ENCODE data around the gene GRB14.
"Not testable (repeated sequence)": the region's sequence is repeated elsewhere in the genome, so short reads cannot be mapped to it uniquely, and the experiment has no call there.

GRB14 gene

GRCh38 chr2:164554487-164554886 is 66.8 kb downstream of the GRB14 start:
- no peak for DNase-seq

GRCh38 chr2:164551519-164551918 is 69.8 kb downstream of the GRB14 start:
- no peak for DNase-seq

- DNase-seq = not testable (repeated sequence)
These were observed 71.6 kb downstream of the GRB14 start for GRCh38 chr2:164549705-164550104.

DNA sequence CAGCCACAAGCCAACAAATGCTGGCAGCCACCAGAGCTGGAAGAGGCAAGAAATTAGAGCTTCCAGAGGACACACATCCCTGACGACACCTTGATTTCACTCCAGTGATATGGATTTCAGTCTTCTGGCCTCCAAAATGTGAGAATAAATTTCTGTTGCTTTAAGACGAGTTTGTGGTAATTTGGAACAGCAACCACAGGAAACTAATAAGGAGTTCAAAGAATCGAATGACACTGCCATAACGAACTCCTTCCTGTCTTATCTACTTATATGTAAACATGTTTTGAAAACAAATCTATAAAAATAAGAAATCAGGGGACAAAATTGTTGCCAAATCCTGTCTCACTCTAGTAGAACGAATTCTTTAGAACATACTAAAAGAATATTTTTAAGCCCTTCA is 75.8 kb downstream of the GRB14 start:
- DNase-seq = no peak

GRCh38 chr2:164542581-164543021 is 78.7 kb downstream of the GRB14 start:
- DNase-seq = peak; percentile 1

DNA sequence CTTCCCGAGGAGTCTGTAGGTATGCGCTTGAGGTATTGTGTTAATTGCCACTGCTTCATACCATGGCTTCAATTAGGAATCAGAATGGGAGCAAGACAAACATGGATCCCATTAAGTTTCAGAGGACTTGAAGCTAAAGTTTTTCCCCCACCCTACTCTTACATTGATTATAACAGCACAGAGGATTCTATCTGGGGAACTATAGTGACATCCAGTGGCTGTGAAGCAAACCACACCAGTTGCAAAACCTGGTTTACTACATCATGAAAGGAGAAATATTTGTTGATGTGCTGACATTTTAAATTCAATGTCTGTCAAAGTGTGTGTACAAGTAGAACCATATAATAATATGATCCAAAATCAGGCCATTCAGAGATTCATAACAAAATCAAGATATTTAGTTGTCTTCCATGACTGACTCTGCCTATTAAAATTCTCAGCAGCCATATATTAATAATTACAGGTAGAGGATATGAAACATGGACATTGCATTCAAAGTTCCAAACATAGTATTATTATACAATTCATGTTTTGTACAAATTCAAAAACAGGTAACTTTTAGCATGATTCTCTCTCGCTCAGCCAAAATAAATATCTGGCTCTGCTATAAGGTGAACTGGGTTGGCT is 82.9 kb downstream of the GRB14 start:
- peak; percentile 4 for DNase-seq

DNA sequence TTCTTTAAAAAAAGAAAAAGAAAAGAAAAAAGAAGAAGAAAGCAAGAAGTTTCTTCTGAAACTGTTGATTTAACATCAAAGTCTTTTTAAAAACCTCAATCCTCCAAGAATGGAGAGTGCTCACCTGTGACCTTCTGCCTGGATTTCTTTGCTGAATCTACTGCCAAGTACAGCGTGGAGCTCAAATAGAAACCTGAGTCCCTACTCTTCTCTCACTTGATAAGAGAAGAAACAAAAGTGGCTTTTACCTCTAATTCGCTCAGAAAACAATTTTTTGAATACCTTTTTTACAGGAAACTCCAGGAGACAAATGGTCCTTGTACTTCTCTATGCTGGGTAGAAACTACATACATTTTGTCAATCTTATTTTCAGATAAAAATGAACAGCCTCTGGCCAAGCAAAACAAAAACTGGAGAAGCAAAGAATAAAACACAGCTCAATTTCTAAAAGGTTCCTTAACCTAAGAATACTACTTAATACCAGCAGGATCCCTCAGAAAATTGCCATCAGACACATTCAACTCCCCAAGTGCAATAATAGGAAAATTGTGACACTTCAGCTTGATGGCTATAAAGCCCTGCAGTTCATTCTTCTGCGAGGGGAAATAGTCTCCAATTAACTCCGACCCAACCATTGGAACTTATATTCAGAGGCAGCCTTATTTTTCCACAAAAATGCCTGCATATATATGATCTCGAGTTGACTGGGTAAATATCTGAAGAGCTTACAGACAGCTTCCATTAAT is 85.8 kb downstream of the GRB14 start:
- DNase-seq = no peak

GRCh38 chr2:164530464-164530863 is 90.8 kb downstream of the GRB14 start:
- DNase-seq = no peak

DNA sequence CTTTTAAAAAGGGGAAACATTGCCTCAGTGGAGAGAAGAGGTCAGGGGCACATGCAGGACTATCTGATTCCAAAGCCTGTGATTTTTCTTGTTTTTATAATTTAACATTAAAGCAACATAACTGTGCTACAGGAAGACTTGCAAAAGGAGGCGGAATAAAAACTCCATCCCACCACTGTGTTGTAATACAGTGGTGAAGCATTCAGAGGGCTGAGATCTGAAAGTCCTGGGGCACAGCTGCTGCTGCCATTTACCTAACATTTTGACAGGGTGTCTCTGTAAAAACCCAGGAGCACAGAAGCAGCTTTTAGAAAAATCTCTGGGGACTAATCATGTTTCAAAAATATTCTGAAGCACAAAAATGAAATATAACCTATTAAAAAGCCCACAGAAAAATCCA is 97.6 kb downstream of the GRB14 start:
- no peak for DNase-seq

DNA sequence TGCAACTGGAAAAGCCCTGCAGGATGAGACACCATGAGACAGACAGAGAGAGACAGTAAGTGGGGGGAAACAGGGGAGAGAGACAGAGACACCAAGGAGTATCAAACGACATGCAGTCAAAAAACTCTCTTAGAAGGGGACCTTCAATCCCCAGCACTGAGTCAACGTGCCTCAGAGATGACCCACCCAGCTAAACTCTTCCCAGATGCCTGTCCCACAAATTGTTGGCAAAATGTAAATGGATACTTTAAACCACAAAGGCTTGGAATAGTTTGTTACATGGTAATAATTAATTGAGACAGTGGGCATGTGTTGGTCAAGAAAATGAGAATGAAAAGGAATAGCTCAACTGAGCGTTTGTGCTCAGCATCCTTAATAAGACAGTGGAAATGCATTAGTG is 98.3 kb downstream of the GRB14 start:
- DNase-seq = no peak

GRCh38 chr2:164522561-164522981 is 98.7 kb downstream of the GRB14 start:
- DNase-seq = no peak

DNA sequence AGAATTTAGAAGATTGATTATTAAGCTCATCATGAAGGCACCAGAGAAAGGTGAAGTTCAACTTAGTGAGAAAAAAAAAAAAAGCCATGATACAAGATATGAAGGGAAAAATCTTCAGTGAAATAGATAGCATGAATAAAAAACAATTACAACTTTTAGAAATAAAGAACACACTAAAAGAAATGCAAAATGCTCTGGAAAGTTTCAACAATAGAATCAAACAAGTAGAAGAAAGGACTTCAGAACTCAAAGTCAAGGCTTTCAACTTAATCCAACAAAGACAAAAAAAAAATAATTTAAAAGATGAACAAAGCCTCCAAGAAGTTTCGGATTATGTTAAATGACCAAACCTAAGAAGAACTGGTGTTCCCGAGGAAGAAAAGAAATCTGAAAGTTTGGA is 105.5 kb downstream of the GRB14 start:
- DNase-seq = no peak

- no peak for DNase-seq
These were observed 106.3 kb downstream of the GRB14 start for GRCh38 chr2:164515030-164515429.

DNA sequence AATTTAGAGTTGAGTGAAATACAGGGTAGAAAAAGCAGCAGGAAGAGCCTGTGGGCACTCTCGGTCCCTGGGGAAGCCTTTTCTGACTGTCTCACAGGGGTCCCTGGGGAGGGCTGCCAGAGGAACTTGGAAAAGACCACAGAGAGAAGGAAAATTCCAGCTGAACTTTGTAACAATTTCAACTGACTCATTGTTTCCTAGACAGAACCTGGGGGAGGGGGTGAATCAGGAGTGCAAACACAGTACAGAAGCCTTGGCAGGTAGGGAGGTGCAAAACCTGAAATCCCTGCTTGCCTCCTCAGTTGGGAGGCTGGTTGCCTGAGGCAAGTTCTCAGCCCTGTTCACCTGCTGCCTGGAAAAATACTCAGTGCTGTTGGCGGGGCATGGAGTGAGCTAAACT is 106.8 kb downstream of the GRB14 start:
- DNase-seq = no peak

DNA sequence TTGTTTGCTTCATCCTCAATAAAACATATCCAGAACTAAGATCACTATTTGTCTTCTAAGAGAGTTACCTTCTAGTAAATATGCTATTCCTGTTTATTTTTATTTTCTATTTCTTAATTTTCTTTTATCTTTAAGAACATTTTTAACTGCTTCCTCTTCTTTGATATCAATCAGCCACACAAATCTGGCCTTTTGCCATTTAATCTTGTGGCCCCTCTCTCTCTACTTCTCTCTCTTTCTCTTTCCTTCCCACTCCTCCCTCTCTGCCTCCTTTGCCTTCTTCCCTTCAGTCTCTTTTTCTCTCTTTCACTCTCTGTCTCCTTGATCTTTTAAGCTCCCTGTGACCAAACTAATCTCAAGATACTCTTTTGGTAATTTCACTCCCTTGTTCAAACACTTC is 108.4 kb downstream of the GRB14 start:
- DNase-seq = no peak

DNA sequence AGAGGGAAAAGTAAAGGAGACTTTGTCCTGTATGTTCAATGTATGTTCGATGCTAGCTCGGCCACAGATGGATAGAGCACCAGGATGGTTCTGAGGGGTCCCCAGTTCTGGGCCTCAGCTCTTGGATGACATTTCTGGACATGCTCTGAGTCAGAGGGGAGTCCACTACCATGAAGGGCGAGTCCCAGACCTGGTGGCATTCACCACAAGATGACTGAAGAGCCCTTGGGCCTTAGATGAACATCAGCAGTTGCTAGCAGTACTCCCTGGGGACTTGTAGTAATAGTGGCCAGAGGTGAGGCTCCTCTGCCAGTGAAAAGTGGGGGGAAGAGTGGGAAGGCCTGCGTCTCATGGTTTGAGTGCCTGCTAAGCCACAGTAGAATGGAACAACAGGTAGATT is 109.5 kb downstream of the GRB14 start:
- DNase-seq = no peak

DNA sequence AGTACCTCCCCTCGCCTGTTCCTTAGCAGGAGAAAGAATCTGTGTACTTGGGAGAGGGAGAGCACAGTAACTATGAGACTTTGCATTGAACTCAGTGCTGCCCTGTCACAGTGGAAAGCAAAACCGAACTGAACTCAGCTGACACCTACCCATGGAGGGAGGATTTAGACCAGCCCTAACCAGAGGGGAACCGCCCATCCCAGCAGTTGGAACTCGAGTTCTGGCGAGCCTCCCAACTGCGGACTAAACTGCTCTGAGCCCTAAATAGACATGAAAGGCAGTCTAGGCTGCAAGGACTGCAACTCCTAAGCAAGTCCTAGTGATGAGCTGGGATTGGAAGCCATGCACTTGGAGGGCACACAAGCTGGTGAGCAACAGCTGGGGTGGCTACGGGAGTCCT is 110.4 kb downstream of the GRB14 start:
- DNase-seq = no peak

DNA sequence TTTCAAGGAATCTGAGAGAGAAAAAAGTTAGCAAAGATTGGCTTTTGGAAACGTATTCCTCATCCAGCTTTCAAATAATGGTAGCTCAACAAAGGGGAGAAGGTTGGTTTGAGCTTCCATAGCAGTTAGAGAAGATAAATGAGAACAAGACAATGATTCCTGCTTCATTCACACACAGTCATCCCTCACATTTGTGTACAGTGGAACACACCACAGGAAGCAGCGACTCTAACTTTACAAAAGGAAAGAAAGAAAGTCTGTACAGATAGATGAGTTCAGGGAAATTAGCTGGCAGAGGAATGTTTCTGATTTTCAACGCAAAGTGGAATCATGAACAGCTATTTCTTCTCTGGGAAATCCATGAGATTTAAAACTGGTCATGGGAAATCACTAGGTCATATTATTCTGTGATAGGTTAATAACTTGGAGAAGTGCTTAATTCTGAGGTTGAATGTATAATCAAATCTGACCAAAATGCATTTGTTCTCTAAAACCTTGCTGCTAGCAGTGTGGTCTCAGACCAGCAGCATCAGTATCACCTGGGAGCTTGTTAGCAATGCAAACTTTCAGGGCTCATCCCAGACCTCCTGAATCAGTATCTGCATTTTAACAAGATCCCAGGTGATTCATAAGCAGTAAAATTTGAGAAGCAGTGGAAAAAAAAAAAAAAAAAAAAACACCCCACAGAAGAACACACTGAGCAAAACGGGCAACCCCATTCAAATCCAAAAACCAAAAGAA is 112.0 kb downstream of the GRB14 start:
- DNase-seq = no peak

- DNase-seq = no peak
These were observed 117.0 kb downstream of the GRB14 start for GRCh38 chr2:164504253-164504652.

- no peak for DNase-seq
These were observed 122.4 kb downstream of the GRB14 start for GRCh38 chr2:164498836-164499235.

DNA sequence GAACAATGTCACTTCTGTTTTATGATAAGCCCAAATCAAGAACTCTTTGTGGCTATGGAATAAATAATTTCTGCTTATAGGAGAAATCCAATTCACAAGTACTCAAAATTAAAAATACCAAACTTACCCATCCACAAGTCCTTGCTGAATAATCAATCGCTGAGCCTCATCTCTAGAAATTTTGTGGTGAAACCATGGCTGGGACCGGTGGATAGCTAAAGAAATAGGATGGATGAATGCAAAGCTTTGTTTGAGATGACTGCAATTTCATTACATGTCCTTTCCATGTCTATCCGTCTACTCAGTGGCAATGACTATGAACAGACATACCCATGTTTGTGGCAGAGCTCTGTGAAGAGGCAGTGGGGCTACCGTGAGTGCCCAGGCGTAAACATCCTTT is 124.4 kb downstream of the GRB14 start:
- DNase-seq = no peak

- no peak for DNase-seq
These were observed 124.9 kb downstream of the GRB14 start for GRCh38 chr2:164496421-164496820.

DNA sequence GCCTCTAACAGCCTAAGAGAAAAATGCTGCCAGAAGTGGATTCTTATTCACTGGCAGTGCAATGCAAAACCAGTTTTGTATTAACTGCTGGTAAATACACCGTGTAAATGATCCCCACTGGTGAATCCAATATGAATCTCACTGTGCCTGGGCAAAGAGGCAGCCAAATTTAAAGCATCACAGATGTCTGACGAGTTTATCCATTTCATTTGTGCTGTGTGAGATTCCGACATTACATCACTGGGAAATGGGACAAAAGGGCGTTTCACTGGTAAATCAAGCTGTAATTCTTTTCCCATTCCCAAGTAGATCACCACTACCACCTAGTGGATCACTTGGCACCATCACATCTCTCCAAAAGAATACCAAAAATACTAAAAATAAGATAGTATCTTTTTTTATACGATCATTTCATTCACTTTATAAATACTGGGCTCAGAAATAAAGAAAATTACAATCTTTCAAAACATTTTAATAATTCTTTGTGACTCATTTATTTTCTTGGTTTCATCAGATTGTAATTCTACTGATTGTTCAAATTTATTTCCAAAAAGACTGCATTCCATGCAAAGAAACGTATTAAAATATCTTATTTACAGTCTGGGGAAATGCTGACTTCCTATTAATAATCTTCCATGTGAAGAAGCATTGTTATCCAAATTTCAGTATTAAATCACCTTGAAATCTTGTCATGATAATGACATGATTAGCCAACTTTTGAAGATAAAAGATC is 125.6 kb downstream of the GRB14 start:
- no peak for DNase-seq
